PC-9 (cell line): ENCODE measurements around the gene RDH14. TPM values are rescaled to one million over a fixed set of nuclear protein-coding genes. Genes with fewer than 3 reads are reported as not detected.

Experiments used
- BruUV-seq: library from RNA; stranded (reverse); fragments of 400-500 nt; replicated peaks from 2 replicates; lab custom pipeline; 2021; lab: Mats Ljungman, UMichigan
- CTCF ChIA-PET: fragments of 300-600 bp; sonication (Branson Sonifier 250); formaldehyde crosslinking; loops from one replicate; lab custom pipeline; 2022; ENCODE audit warnings: antibody characterized with exemption; lab: Charles Lee
- POLR2A ChIA-PET: fragments of 300-600 bp; sonication (Branson Sonifier 250); formaldehyde crosslinking; loops from one replicate; lab custom pipeline; 2022; ENCODE audit warnings: antibody characterized with exemption; ENCODE audit not compliant: unreplicated experiment; lab: Charles Lee
- DNase-seq, 2 experiments: peaks; one replicate each; pipeline versions ENCODE4 v3.0.0 to v3.0.0-alpha.2; 2015 to 2022; ENCODE audit warnings: mixed read lengths in 1 of 2
- H2AFZ ChIP-seq: fragments of 200-600 bp; sonication (generic); 2 replicates; pipeline ENCODE4 v1.8.1; 2017; ENCODE audit warnings: antibody characterized with exemption
- H3F3A ChIP-seq: fragments of 200-600 bp; sonication (generic); 2 replicates; pipeline ENCODE4 v1.8.1; 2017; ENCODE audit warnings: antibody characterized with exemption, mild to moderate bottlenecking, low read depth; ENCODE audit not compliant: insufficient read depth
- H3K27ac ChIP-seq: fragments of 200-600 bp; sonication (generic); 2 replicates; pipeline ENCODE4 v1.6.1; 2016; ENCODE audit warnings: mixed run types
- H3K27me3 ChIP-seq: fragments of 200-600 bp; sonication (generic); 2 replicates; pipeline ENCODE4 v1.6.1; 2016; ENCODE audit warnings: low read depth, mixed run types; ENCODE audit not compliant: insufficient read depth
- H3K36me3 ChIP-seq: fragments of 200-600 bp; sonication (generic); 2 replicates; pipeline ENCODE4 v1.6.1; 2016; ENCODE audit warnings: low read depth, mixed run types
- H3K4me1 ChIP-seq: fragments of 200-600 bp; sonication (generic); replicated peaks from 2 replicates; pipeline ENCODE4 v1.6.1; 2016; ENCODE audit warnings: mixed run types; ENCODE audit not compliant: insufficient read depth
- H3K4me2 ChIP-seq: fragments of 200-600 bp; sonication (generic); 2 replicates; pipeline ENCODE4 v1.6.1; 2017; ENCODE audit warnings: mixed run types
- H3K4me3 ChIP-seq: fragments of 200-600 bp; sonication (generic); 2 replicates; pipeline ENCODE4 v1.6.1; 2016; ENCODE audit warnings: mixed run types
- H3K79me2 ChIP-seq: fragments of 200-600 bp; sonication (generic); 2 replicates; pipeline ENCODE4 v1.6.1; 2017; ENCODE audit warnings: low read depth, mixed run types
- H3K9me2 ChIP-seq: fragments of 200-600 bp; sonication (generic); 2 replicates; pipeline ENCODE4 v1.8.1; 2017; ENCODE audit warnings: mild to moderate bottlenecking; ENCODE audit not compliant: insufficient read depth
- H3K9me3 ChIP-seq: fragments of 200-600 bp; sonication (generic); 2 replicates; pipeline ENCODE4 v1.8.1; 2016; ENCODE audit warnings: low read depth; ENCODE audit not compliant: insufficient read depth
- H4K20me1 ChIP-seq: fragments of 200-600 bp; sonication (generic); 2 replicates; pipeline ENCODE4 v1.8.1; 2017; ENCODE audit not compliant: insufficient read depth
- CTCF ChIP-seq: fragments of 200-600 bp; sonication (generic); conservative IDR thresholded peaks from 2 replicates; pipeline ENCODE4 v1.6.1; 2017; ENCODE audit warnings: mixed run types, antibody characterized with exemption, mild to moderate bottlenecking, moderate library complexity
- EZH2 ChIP-seq: fragments of 200-600 bp; sonication (generic); IDR thresholded peaks from 2 replicates; pipeline ENCODE4 v1.8.0; 2017; ENCODE audit warnings: antibody characterized with exemption, low read depth
- intact Hi-C: fragments of 100-400 bp; cut with micrococcal nuclease; formaldehyde crosslinking; loops from one replicate; pipeline ENCODE4 v1.10.0; 2022; ENCODE audit not compliant: unreplicated experiment
- total RNA-seq: library from RNA; stranded (reverse); gene quantifications from 2 replicates; pipeline ENCODE4 v1.2.3, GENCODE V29; 2021

Gene RDH14
- total RNA-seq, 1 experiment from 2014 or later, result 17.2 TPM

- intact Hi-C loops, result loop anchor here (10.0 kb wide), 1 partner anchor 1570 kb away; no protein-coding TSS in a partner anchor
- no TSS peak for BruUV-seq
- POLR2A ChIA-PET, result no interaction called here
These were observed 35.2 kb downstream of the RDH14 start for GRCh38 chr2:18525236-18525635.

GRCh38 chr2:18522484-18523146, 37.8 kb downstream of the RDH14 start:
- POLR2A ChIA-PET, result interaction anchor here (0.6 kb wide), 1 partner anchor 215 kb away, joined by 3 read pairs; no protein-coding TSS in a partner anchor
- H3K9me2 ChIP-seq, result no peaks in the 10 kb centered on the region
- no peak for DNase-seq
- no peaks in the 10 kb centered on the region for H3K9me3 ChIP-seq
- no TSS peak for BruUV-seq
- CTCF ChIA-PET, result no interaction called here
- H3K27me3 ChIP-seq, result no peaks in the 10 kb centered on the region
- no peaks in the 10 kb centered on the region for H3F3A ChIP-seq
- no peaks in the 10 kb centered on the region for H3K79me2 ChIP-seq
- H3K27ac ChIP-seq, result no peak overlapping the region
- H3K4me1 ChIP-seq, result 0 out of 2 replicates have a peak, but pooled peaks cover 12% of the 10 kb centered on the region
- H3K4me3 ChIP-seq, result no peak overlapping the region
- no peak overlapping the region for H3K4me2 ChIP-seq
- no peak overlapping the region for H2AFZ ChIP-seq
- no peaks in the 10 kb centered on the region for H3K36me3 ChIP-seq
- H4K20me1 ChIP-seq, result no peaks in the 10 kb centered on the region
- TF ChIP-seq CTCF (no peak), EZH2 (no peak)
- intact Hi-C loops, result loop anchor here (5.0 to 10.0 kb wide), 5 partner anchors 135 to 1572 kb away; no protein-coding TSS in a partner anchor

More at GRCh38 chr2:18525236-18525635, 35.2 kb downstream of the RDH14 start:
- no peak for DNase-seq
- CTCF ChIA-PET, result interaction anchor here (0.6 kb wide), 1 partner anchor 112 kb away, joined by 3 read pairs; no protein-coding TSS in a partner anchor
- no peaks in the 10 kb centered on the region for H3K36me3 ChIP-seq
- no peak for TF ChIP-seq EZH2
- TF ChIP-seq CTCF, result no peak
- H3K27me3 ChIP-seq, result no peaks in the 10 kb centered on the region
- H3K9me2 ChIP-seq, result no peaks in the 10 kb centered on the region
- H3K9me3 ChIP-seq, result no peaks in the 10 kb centered on the region
- H3K4me2 ChIP-seq, result no peak overlapping the region
- H3K27ac ChIP-seq, result no peak overlapping the region
- no peak overlapping the region for H3K4me3 ChIP-seq
- H3K4me1 ChIP-seq, result 0 out of 2 replicates have a peak, but pooled peaks cover 6% of the 10 kb centered on the region
- H3K79me2 ChIP-seq, result no peaks in the 10 kb centered on the region
- H4K20me1 ChIP-seq, result no peaks in the 10 kb centered on the region
- H3F3A ChIP-seq, result no peaks in the 10 kb centered on the region
- H2AFZ ChIP-seq, result no peak overlapping the region

- Histone ChIP-seq H3K27ac (no peak overlapping the region), H3K4me1 (0 out of 2 replicates have a peak, but pooled peaks cover 12% of the 10 kb centered on the region), H3K79me2 (no peaks in the 10 kb centered on the region), H3F3A (no peaks in the 10 kb centered on the region), H3K9me3 (no peaks in the 10 kb centered on the region), H2AFZ (no peak overlapping the region), H3K4me3 (no peak overlapping the region), H3K27me3 (no peaks in the 10 kb centered on the region), H4K20me1 (no peaks in the 10 kb centered on the region), H3K9me2 (no peaks in the 10 kb centered on the region), H3K36me3 (no peaks in the 10 kb centered on the region), H3K4me2 (no peak overlapping the region)
- intact Hi-C loops, result loop anchor here (1.0 to 10.0 kb wide), 7 partner anchors 133 to 1574 kb away; no protein-coding TSS in a partner anchor
- peak; percentile 97 for TF ChIP-seq CTCF
- no peak for TF ChIP-seq EZH2
- ChIA-PET CTCF (interaction anchor here (0.5 to 0.9 kb wide), 4 partner anchors 303 to 1256 kb away, joined by 3 to 7 read pairs (median 3); no protein-coding TSS in a partner anchor), POLR2A (interaction anchor here (0.6 kb wide), 1 partner anchor 1724 kb away, joined by 4 read pairs; no protein-coding TSS in a partner anchor)
- peak; percentile 56 to 73 for DNase-seq
- no TSS peak for BruUV-seq
These were observed 39.7 kb downstream of the RDH14 start for GRCh38 chr2:18520451-18521425.
